ENCODE results near the gene GSG1L. TPM values are rescaled to one million over a fixed set of nuclear protein-coding genes. Genes with fewer than 3 reads are reported as not detected.
"Not testable (repeated sequence)": the region's sequence is repeated elsewhere in the genome, so short reads cannot be mapped to it uniquely, and the experiment has no call there.

Gene GSG1L
- total RNA-seq, 1 donor from 2014 or later = 1.4 TPM

GRCh38 chr16:27745348-27745747 lies 318.2 kb downstream of the GSG1L start:
- Mint-ChIP-seq H3K9me3 (peaks cover 6% of the 10 kb centered on the region), H3K27me3 (no peaks in the 10 kb centered on the region), H3K27ac (peak overlapping the region; percentile 75), H3K4me3 (peak overlapping the region; percentile 61), H3K36me3 (peaks cover 32% of the 10 kb centered on the region), H3K4me1 (ENCODE audit: unreplicated experiment) (peaks cover 24% of the 10 kb centered on the region)
- no peak for DNase-seq (ENCODE audit: extremely low spot score, unreplicated experiment)
- no peak for TF ChIP-seq CTCF (conservative IDR thresholded peaks at IDR 0.05)

GRCh38 chr16:27743963-27744362 lies 319.6 kb downstream of the GSG1L start:
- no peak overlapping the region for H3K4me3 Mint-ChIP-seq
- peaks cover 6% of the 10 kb centered on the region for H3K9me3 Mint-ChIP-seq
- no peak for TF ChIP-seq CTCF (conservative IDR thresholded peaks at IDR 0.05)
- H3K27ac Mint-ChIP-seq = no peak overlapping the region
- H3K36me3 Mint-ChIP-seq = peaks cover 37% of the 10 kb centered on the region
- peaks cover 28% of the 10 kb centered on the region for H3K4me1 Mint-ChIP-seq (ENCODE audit: unreplicated experiment)
- no peaks in the 10 kb centered on the region for H3K27me3 Mint-ChIP-seq
- DNase-seq (ENCODE audit: extremely low spot score, unreplicated experiment) = no peak

- H3K27ac Mint-ChIP-seq; H3K27me3 Mint-ChIP-seq; H3K9me3 Mint-ChIP-seq; H3K4me3 Mint-ChIP-seq; DNase-seq (ENCODE audit: extremely low spot score, unreplicated experiment): not testable (repeated sequence)
- Mint-ChIP-seq H3K4me1 (ENCODE audit: unreplicated experiment) (peaks cover 27% of the 10 kb centered on the region), H3K36me3 (peaks cover 43% of the 10 kb centered on the region)
Observed at GRCh38 chr16:27743001-27743400, 320.5 kb downstream of the GSG1L start.

- TF ChIP-seq CTCF (conservative IDR thresholded peaks at IDR 0.05) = no peak
- DNase-seq (ENCODE audit: extremely low spot score, unreplicated experiment) = no peak
- H3K4me3 Mint-ChIP-seq = no peak overlapping the region
- peaks cover 6% of the 10 kb centered on the region for H3K9me3 Mint-ChIP-seq
- H3K27me3 Mint-ChIP-seq = no peaks in the 10 kb centered on the region
- peaks cover 27% of the 10 kb centered on the region for H3K4me1 Mint-ChIP-seq (ENCODE audit: unreplicated experiment)
- peaks cover 48% of the 10 kb centered on the region for H3K36me3 Mint-ChIP-seq
- H3K27ac Mint-ChIP-seq = no peak overlapping the region
Observed at GRCh38 chr16:27742333-27742732, 321.2 kb downstream of the GSG1L start.

GRCh38 chr16:27740496-27741201 lies 322.9 kb downstream of the GSG1L start:
- H3K4me1 Mint-ChIP-seq (ENCODE audit: unreplicated experiment) = peaks cover 31% of the 10 kb centered on the region
- H3K4me3 Mint-ChIP-seq = no peak overlapping the region
- peaks cover 6% of the 10 kb centered on the region for H3K9me3 Mint-ChIP-seq
- no peak overlapping the region for H3K27ac Mint-ChIP-seq
- no peak for TF ChIP-seq CTCF (conservative IDR thresholded peaks at IDR 0.05)
- H3K27me3 Mint-ChIP-seq = no peaks in the 10 kb centered on the region
- no peak for DNase-seq (ENCODE audit: extremely low spot score, unreplicated experiment)
- H3K36me3 Mint-ChIP-seq = peaks cover 40% of the 10 kb centered on the region

GRCh38 chr16:27739606-27740357 lies 323.7 kb downstream of the GSG1L start:
- H3K9me3 Mint-ChIP-seq = no peaks in the 10 kb centered on the region

More at GRCh38 chr16:27739606-27740357, 323.7 kb downstream of the GSG1L start:
- Mint-ChIP-seq H3K27me3 (no peaks in the 10 kb centered on the region), H3K4me3 (no peak overlapping the region), H3K36me3 (peaks cover 41% of the 10 kb centered on the region), H3K27ac (peak overlapping the region; percentile 19), H3K4me1 (ENCODE audit: unreplicated experiment) (peaks cover 24% of the 10 kb centered on the region)
- TF ChIP-seq CTCF (conservative IDR thresholded peaks at IDR 0.05) = no peak
- DNase-seq (ENCODE audit: extremely low spot score, unreplicated experiment) = no peak
